ENCODE results near the gene NIN. TPM values are rescaled to one million over a fixed set of nuclear protein-coding genes. Genes with fewer than 3 reads are reported as not detected.
A peak's percentile ranks its signal among the peaks of the same experiment; 100 is the strongest.

NIN gene
- total and polyA plus RNA-seq, 10 donors = 11.8 to 139 (median 94.4) TPM

DNA sequence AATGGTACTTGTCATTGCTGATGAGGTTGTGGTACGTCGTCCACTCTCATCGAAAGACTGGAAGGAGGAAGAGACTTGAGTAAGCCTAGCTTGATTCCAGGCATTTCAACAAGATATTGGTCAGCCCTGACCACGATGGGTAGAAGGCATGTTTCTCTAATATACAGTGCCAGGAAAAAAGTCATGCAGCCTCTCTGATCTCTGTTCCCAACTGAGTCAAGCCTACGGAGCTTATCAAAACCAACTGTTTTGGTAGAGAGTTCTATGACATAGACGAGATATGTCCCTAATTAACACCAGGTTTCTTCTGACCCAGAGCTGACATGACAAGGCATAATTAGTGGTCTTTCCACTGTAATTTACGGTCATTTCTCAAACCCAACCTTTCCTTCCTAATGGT, 58.5 kb downstream of the NIN start:
- peaks cover 0 to 19% (median 0%) of the 10 kb centered on the region in 6 donors for H3K4me1 ChIP-seq
- H3K27me3 ChIP-seq (replicated peaks in 1 of 7) = no peaks in the 10 kb centered on the region
- no peaks in the 10 kb centered on the region for H3K9me3 ChIP-seq
- no peak for DNase-seq
- no peak overlapping the region for H3K4me3 ChIP-seq
- no peak for TF ChIP-seq POLR2A (IDR thresholded peaks at IDR 0.05)
- TF ChIP-seq, protein P1, sequence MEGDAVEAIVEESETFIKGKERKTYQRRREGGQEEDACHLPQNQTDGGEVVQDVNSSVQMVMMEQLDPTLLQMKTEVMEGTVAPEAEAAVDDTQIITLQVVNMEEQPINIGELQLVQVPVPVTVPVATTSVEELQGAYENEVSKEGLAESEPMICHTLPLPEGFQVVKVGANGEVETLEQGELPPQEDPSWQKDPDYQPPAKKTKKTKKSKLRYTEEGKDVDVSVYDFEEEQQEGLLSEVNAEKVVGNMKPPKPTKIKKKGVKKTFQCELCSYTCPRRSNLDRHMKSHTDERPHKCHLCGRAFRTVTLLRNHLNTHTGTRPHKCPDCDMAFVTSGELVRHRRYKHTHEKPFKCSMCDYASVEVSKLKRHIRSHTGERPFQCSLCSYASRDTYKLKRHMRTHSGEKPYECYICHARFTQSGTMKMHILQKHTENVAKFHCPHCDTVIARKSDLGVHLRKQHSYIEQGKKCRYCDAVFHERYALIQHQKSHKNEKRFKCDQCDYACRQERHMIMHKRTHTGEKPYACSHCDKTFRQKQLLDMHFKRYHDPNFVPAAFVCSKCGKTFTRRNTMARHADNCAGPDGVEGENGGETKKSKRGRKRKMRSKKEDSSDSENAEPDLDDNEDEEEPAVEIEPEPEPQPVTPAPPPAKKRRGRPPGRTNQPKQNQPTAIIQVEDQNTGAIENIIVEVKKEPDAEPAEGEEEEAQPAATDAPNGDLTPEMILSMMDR (IDR thresholded peaks at IDR 0.05 in 8 of 11, conservative IDR thresholded peaks at IDR 0.05 in 3 of 11) = no peak
- TF ChIP-seq POLR2AphosphoS5 (IDR thresholded peaks at IDR 0.05) = no peak
- whole genome bisulfite sequencing, 5 donors = 76 to 91% (median 86%) methylated on average over 7 of the region's 7 CpGs
- intact Hi-C loops (cut with DNase I; ENCODE audit: low total_unique reads) = loop anchor here (10.0 kb wide), 2 partner anchors 168 to 228 kb away; no protein-coding TSS in a partner anchor
- peaks cover 0 to 99% (median 79%) of the 10 kb centered on the region in 6 donors for H3K36me3 ChIP-seq
- peak overlapping the region in 1 of 8 donors; percentile 26 for H3K27ac ChIP-seq

DNA sequence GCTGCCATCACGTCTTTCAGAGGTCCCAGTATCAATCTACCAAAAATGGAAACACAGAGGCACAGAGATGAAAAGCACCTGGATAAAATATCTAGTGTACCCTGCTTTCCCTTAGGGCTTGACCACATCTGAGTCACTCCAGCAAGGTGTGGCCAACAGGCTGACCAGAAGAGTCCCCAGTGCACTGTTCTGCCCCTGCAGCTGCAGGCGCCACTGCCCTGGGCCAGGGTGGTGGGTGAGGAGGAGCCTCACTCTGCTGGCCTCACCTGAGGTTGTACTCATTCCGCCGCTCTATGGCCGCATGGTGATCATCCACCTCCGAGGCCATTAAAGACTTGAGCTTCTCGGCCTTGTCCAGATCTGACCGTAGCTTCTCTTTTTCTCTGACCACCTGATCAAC, 60.4 kb downstream of the NIN start:
- Histone ChIP-seq H3K27me3 (replicated peaks in 1 of 7) (no peaks in the 10 kb centered on the region), H3K27ac (peak overlapping the region in 1 of 8 donors; percentile 3), H3K4me1 (peaks cover 0 to 13% (median 0%) of the 10 kb centered on the region in 6 donors), H3K4me3 (no peak overlapping the region), H3K9me3 (no peaks in the 10 kb centered on the region), H3K36me3 (peaks cover 0 to 100% (median 81%) of the 10 kb centered on the region in 6 donors)
- intact Hi-C loops (cut with DNase I; ENCODE audit: low total_unique reads) = loop anchor here (10.0 kb wide), 2 partner anchors 166 to 226 kb away; no protein-coding TSS in a partner anchor
- WGBS, 5 donors = 96 to 98% (median 97%) methylated on average over 8 of the region's 8 CpGs
- DNase-seq = no peak
- TF ChIP-seq POLR2A (IDR thresholded peaks at IDR 0.05) (no peak), POLR2AphosphoS5 (IDR thresholded peaks at IDR 0.05) (peak in 1 of 3 donors; percentile 54)

DNA sequence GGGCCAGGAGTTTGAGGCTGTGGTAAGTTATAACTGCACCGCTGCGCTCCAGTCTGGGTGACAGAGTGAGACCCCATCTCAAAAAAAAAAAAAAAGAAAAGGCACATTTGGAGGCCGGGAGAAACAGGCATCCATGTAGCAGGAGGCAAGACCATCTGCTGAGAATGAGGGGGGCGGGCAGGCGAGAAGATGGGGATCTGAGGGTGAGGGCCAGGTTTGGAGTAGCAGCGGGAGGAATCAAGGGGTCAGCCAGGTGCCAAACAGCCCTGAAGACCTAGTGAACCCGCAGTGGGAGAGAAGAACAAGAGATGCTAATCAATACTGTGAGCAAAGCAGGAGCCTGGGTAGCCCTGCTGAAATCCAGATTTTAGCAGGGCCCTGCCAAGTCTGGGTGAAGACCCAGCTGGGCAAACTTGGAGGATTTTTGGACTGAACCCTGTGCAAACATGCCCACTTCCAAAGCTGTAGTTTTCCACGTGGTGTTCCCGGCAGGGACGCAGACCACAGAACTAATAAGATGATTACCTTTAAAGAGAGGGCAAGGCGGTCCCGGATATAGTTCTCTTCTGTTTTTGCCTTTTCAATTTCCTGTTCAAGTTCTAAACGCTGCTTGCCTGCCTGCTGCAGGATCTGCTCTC, 61.0 kb downstream of the NIN start:
- no peak for DNase-seq
- H3K27ac ChIP-seq = peak overlapping the region in 1 of 8 donors; percentile 3
- TF ChIP-seq POLR2AphosphoS5 (IDR thresholded peaks at IDR 0.05) = no peak
- no peak for TF ChIP-seq POLR2A (IDR thresholded peaks at IDR 0.05)
- TF ChIP-seq, protein P1 (IDR thresholded peaks at IDR 0.05 in 8 of 11, conservative IDR thresholded peaks at IDR 0.05 in 3 of 11) = no peak
- intact Hi-C loops (cut with DNase I; ENCODE audit: low total_unique reads) = loop anchor here (10.0 kb wide), 2 partner anchors 165 to 225 kb away; no protein-coding TSS in a partner anchor
- H3K36me3 ChIP-seq = peaks cover 0 to 100% (median 79%) of the 10 kb centered on the region in 6 donors
- no peak overlapping the region for H3K4me3 ChIP-seq
- H3K4me1 ChIP-seq = peaks cover 0 to 13% (median 0%) of the 10 kb centered on the region in 6 donors
- H3K27me3 ChIP-seq (replicated peaks in 1 of 7) = no peaks in the 10 kb centered on the region
- H3K9me3 ChIP-seq = no peaks in the 10 kb centered on the region
- 93 to 95% (median 94%) methylated on average over 13 of the region's 13 CpGs for WGBS, 5 donors

DNA sequence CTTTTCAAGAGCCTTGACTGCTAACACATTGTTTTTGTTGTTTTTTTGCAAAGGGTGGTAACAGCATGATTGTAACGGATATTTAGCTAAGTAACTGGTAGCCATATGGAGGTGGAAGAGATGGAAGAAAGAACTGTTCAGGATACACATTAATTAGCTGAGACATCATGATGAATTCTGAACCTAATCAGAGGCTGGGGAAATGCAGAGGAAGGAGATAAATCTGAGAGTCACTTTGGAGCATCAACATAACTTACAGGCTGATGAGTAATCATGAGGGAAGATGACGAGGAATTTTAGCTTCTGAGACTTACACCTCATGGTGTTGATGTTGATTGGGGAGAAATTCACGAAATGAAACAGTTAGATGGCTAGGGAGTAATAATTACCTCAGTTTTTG, 62.3 kb downstream of the NIN start:
- H3K9me3 ChIP-seq = no peaks in the 10 kb centered on the region
- H3K27me3 ChIP-seq (replicated peaks in 1 of 7) = no peaks in the 10 kb centered on the region
- H3K27ac ChIP-seq = peak overlapping the region in 2 of 8 donors; percentile 5 to 23
- peaks cover 0 to 3% (median 0%) of the 10 kb centered on the region in 6 donors for H3K4me1 ChIP-seq
- no peak overlapping the region for H3K4me3 ChIP-seq
- H3K36me3 ChIP-seq = peaks cover under 1 to 100% (median 81%) of the 10 kb centered on the region in 6 donors
- no peak for DNase-seq
- whole genome bisulfite sequencing, 5 donors = 90 to 97% (median 96%) methylated on average over 3 of the region's 3 CpGs
- intact Hi-C loops (cut with DNase I; ENCODE audit: low total_unique reads) = no loop called here
- TF ChIP-seq, protein P1 (IDR thresholded peaks at IDR 0.05 in 8 of 11, conservative IDR thresholded peaks at IDR 0.05 in 3 of 11) = no peak
- TF ChIP-seq POLR2A (IDR thresholded peaks at IDR 0.05) = no peak
- no peak for TF ChIP-seq POLR2AphosphoS5 (IDR thresholded peaks at IDR 0.05)
